Skin epidermis (tissue), 12 donors: ENCODE measurements around the gene ZBTB7C.

Experiments
- H3K27ac ChIP-seq, 21 experiments: fragments of 200-600 bp; sonication (generic) in 11 of 21; one replicate each; pipeline ENCODE4 v1.5.0; 2020; ENCODE audit warnings: mild to moderate bottlenecking in 3 of 21, inconsistent platforms in 2 of 21, moderate library complexity in 2 of 21
- H3K4me3 ChIP-seq, 7 experiments: fragments of 200-600 bp; sonication (generic) in 2 of 7; one replicate each; pipeline ENCODE4 v1.5.0; 2020; ENCODE audit warnings: inconsistent platforms in 2 of 7, mild to moderate bottlenecking in 2 of 7, moderate library complexity in 1 of 7

ZBTB7C gene

GRCh38 chr18:48393776-48394175 lies 15.4 kb downstream of the ZBTB7C start:
- H3K4me3 ChIP-seq: no peak overlapping the region

GRCh38 chr18:48393170-48393569 lies 16.0 kb downstream of the ZBTB7C start:
- H3K27ac ChIP-seq: peak overlapping the region in 6 of 21 experiments; percentile 2 to 60 (median 32)

More at GRCh38 chr18:48393776-48394175, 15.4 kb downstream of the ZBTB7C start:
- peak overlapping the region in 2 of 21 experiments; percentile 23 to 60 for H3K27ac ChIP-seq

DNA sequence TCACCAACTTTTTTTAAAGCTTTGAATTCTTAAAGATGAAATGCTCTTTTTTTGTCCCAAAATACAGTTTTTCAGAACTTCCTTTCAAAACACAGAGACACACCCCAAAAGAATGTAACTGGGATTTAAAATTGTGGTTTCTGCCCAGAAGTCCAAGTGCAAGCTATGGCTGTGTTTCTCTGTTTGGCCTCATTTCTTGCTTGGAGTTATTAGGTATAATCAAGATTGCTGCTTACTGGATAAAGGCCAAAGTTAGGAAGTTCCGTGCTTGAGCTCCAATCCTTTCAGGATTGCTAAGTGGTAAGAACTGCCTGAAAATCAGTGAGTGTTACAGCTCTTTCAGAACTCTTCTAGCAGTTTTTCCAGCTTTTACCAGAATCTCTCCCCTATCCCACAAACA lies 16.9 kb downstream of the ZBTB7C start:
- Histone ChIP-seq H3K4me3 (no peak overlapping the region), H3K27ac (peak overlapping the region in 4 of 21 experiments; percentile 2 to 49 (median 32))

More at GRCh38 chr18:48393170-48393569, 16.0 kb downstream of the ZBTB7C start:
- H3K4me3 ChIP-seq: no peak overlapping the region

DNA sequence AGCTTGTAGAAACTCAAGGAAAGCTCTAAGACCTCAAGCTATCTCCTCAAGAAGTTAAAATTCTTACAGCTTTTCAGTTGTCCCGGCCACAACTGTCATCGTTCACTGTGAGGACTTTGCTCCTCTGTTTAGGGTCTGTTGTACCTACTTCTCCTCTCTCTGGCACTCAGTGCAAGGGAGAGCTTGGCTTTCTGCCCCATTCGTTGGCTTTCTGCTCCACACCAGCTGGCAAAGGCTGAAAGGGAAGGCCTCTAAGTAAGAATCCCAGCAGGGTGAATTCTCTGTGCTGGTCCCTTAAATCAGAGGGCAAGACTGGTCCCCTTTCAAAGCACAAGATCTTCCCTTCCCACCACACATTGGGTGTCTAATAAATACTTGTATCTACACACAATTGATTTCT lies 17.3 kb downstream of the ZBTB7C start:
- H3K4me3 ChIP-seq: no peak overlapping the region
- H3K27ac ChIP-seq: peak overlapping the region in 2 of 21 experiments; percentile 29 to 38

- H3K4me3 ChIP-seq: no peak overlapping the region
- H3K27ac ChIP-seq: no peak overlapping the region
These were observed 18.5 kb downstream of the ZBTB7C start for GRCh38 chr18:48390641-48391040.

GRCh38 chr18:48388478-48388877 lies 20.7 kb downstream of the ZBTB7C start:
- Histone ChIP-seq H3K27ac (no peak overlapping the region), H3K4me3 (no peak overlapping the region)

- no peak overlapping the region for H3K4me3 ChIP-seq
These were observed 21.9 kb downstream of the ZBTB7C start for GRCh38 chr18:48387300-48387699.

DNA sequence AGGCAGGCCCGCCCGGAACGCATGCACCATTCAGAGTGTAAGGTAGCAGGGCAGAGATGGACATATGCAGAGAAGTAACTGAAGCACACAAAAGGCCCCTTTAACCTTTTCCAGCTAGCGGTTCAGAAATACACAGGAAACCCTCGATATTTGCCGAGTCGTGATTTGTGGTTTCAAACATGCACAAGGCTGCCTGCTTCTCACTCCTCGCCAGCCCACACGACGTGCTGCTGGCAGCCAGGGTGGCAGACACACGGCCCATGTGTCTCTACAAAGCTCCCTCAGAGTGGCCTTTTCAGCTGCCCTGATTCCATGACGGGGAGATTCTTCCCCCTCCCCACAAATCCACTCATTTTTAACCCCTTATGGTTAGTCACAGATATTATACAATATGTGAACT lies 23.6 kb downstream of the ZBTB7C start:
- no peak overlapping the region for H3K27ac ChIP-seq

More at GRCh38 chr18:48387300-48387699, 21.9 kb downstream of the ZBTB7C start:
- no peak overlapping the region for H3K27ac ChIP-seq

GRCh38 chr18:48376934-48377333 lies 32.2 kb downstream of the ZBTB7C start:
- Histone ChIP-seq H3K4me3 (no peak overlapping the region), H3K27ac (no peak overlapping the region)

More for the DNA sequence above, 23.6 kb downstream of the ZBTB7C start:
- H3K4me3 ChIP-seq: no peak overlapping the region

GRCh38 chr18:48376406-48376805 lies 32.8 kb downstream of the ZBTB7C start:
- no peak overlapping the region for H3K27ac ChIP-seq
- no peak overlapping the region for H3K4me3 ChIP-seq

DNA sequence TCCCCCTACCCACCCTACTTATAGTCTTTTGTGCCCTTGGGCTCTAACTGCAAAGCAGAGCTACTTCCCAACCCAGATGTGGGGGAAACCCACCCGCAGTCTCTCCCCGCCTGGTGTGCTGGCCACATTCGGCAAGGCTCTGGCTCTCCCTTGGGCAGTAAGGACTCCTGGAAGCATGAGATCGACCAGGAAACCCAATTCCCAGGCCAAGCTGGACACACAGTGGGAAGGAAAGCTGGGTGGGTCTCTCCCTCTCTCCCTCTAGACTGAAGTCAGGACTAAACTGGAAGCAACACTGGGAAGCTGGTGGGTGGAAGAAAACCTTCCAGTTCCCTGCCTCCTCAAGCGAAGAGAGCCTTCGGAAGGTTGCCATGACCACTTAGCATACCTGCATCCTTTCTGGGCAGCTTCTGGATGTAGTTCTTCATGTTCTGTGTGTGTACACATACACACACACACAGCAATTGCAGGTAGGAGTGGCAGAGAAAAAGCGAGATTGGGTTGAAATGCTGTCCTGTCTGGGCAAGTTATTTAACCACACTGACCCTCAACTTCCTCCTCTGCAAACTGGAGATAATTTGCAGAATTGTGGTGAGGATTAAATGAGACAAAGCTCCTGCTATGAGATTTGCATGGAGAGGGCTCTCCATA lies 33.9 kb downstream of the ZBTB7C start:
- Histone ChIP-seq H3K4me3 (no peak overlapping the region), H3K27ac (peak overlapping the region in 4 of 21 experiments; percentile 3 to 30 (median 24))

- Histone ChIP-seq H3K27ac (peak overlapping the region in 4 of 21 experiments; percentile 3 to 30 (median 24)), H3K4me3 (no peak overlapping the region)
These were observed 34.6 kb downstream of the ZBTB7C start for GRCh38 chr18:48374423-48375149.

- Histone ChIP-seq H3K4me3 (no peak overlapping the region), H3K27ac (no peak overlapping the region)
These were observed 37.2 kb downstream of the ZBTB7C start for GRCh38 chr18:48371854-48372602.

DNA sequence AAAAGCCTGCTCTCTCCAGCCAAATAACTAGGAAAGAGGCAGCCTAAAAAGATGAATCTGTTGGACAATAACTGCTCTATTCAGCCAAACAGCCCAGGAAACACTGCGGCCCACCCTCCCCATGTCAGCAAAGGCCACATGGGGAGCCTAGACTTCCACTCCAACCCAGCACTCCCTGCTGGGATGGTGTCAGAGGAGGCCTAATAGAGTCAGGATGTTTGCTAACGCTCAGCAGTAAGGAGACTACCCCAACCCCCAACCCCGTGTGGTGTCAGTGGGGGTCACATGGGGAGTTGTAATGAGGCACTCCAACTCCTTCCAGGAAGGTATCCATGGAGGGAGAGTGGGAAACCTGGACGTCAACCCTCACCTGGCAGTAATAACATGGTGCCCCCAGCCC lies 41.6 kb downstream of the ZBTB7C start:
- no peak overlapping the region for H3K4me3 ChIP-seq
- H3K27ac ChIP-seq: no peak overlapping the region

- H3K4me3 ChIP-seq: no peak overlapping the region
- no peak overlapping the region for H3K27ac ChIP-seq
These were observed 43.2 kb downstream of the ZBTB7C start for GRCh38 chr18:48365965-48366364.

DNA sequence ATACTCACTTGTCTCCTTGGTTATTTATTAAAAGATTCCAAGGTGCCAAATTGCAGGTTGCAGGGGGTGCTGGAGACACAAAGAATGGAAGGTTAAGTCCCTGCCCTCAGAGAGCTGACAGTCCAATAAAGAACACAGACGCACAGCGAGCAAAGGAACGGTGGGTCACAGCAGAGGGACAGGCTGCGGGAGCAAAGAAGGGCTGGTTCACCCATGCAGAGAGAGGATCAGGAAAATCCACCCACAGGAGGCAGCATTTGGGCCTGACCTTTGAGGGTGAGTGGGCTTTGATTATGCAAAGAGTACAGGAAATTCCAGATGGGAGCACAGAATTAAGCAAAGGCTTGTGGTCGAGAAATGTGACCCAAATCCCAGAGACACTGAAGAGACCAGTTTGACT lies 45.0 kb downstream of the ZBTB7C start:
- Histone ChIP-seq H3K4me3 (no peak overlapping the region), H3K27ac (no peak overlapping the region)

DNA sequence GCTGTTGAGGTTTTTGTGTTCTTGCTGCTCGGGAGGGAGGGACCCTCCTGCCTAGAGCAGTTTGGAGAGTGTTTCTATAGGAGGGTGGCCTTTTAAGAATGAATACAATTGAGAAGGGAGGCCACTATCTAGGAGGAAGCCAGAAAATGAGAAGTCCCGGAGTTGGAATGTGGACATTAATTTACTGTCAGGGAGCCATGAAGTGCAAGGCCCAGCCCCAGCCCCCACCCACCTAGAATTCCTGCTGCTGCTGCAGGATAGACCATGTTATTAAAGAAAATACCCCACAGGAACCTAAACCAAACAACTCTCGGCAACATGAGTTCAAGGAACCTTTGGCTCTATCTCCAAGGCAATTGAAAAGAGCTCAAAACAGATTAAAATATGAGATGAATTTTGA lies 46.0 kb downstream of the ZBTB7C start:
- Histone ChIP-seq H3K4me3 (no peak overlapping the region), H3K27ac (no peak overlapping the region)

GRCh38 chr18:48361801-48362200 lies 47.4 kb downstream of the ZBTB7C start:
- no peak overlapping the region for H3K4me3 ChIP-seq
- no peak overlapping the region for H3K27ac ChIP-seq

GRCh38 chr18:48360376-48361021 lies 48.7 kb downstream of the ZBTB7C start:
- no peak overlapping the region for H3K27ac ChIP-seq
- no peak overlapping the region for H3K4me3 ChIP-seq

- H3K27ac ChIP-seq: no peak overlapping the region
These were observed 49.6 kb downstream of the ZBTB7C start for GRCh38 chr18:48359626-48360025.

More at GRCh38 chr18:48359626-48360025, 49.6 kb downstream of the ZBTB7C start:
- no peak overlapping the region for H3K4me3 ChIP-seq
